K562 (cell line): ENCODE results near the gene CHSY1. TPM values are rescaled to one million over a fixed set of nuclear protein-coding genes. Genes with fewer than 3 reads are reported as not detected.

Experiments
- BCL6 ChIP-seq: fragments of 250-450 bp; sonication (Bioruptor Pico); IDR thresholded peaks from 2 replicates; pipeline ENCODE4 v1.4.0; 2020
- CHD2 ChIP-seq: IDR thresholded peaks from 2 replicates; pipeline ENCODE4 v1.6.1; 2011; ENCODE audit warnings: low read depth, low read length
- CTCF ChIP-seq, 3 experiments: IDR thresholded peaks in 2 of 3; conservative IDR thresholded peaks in 1 of 3; 2 replicates each; pipeline ENCODE4 v1.5.1; 2011 to 2012; ENCODE audit warnings: low read length in 3 of 3, mild to moderate bottlenecking in 3 of 3, control low read depth in 2 of 3, improper control_type of control experiment in 1 of 3, inconsistent platforms in 1 of 3, low read depth in 1 of 3, mixed read lengths in 1 of 3, moderate library complexity in 1 of 3; ENCODE audit not compliant: insufficient read depth in 2 of 3
- HNRNPLL ChIP-seq: fragments of 200-400 bp; formaldehyde crosslinking; IDR thresholded peaks from 2 replicates; pipeline ENCODE4 v1.6.1; 2017; ENCODE audit warnings: low read length, low read depth, mild to moderate bottlenecking; ENCODE audit not compliant: poor library complexity, severe bottlenecking
- KAT7 ChIP-seq: sonication (generic); formaldehyde crosslinking; IDR thresholded peaks from 2 replicates; pipeline ENCODE4 v1.8.0; 2022; ENCODE audit warnings: missing genetic modification reagents, mild to moderate bottlenecking, borderline replicate concordance
- KLF16 ChIP-seq: IDR thresholded peaks from 2 replicates; pipeline ENCODE4 v1.6.1; 2016; ENCODE audit warnings: antibody characterized with exemption
- NFE2L1 ChIP-seq: fragments of 450-650 bp; IDR thresholded peaks from 2 replicates; pipeline ENCODE4 v1.6.1; 2016; ENCODE audit warnings: missing genetic modification characterization, low read depth, mild to moderate bottlenecking, missing compliant biosample characterization, moderate library complexity, borderline replicate concordance
- NFIC ChIP-seq: fragments of 450-650 bp; IDR thresholded peaks from 2 replicates; pipeline ENCODE4 v1.6.1; 2017; ENCODE audit warnings: mild to moderate bottlenecking, inconsistent platforms
- NKRF ChIP-seq: fragments of 450-650 bp; IDR thresholded peaks from 2 replicates; pipeline ENCODE4 v1.6.1; 2016; ENCODE audit warnings: borderline replicate concordance
- NUFIP1 ChIP-seq: fragments of 450-650 bp; IDR thresholded peaks from 2 replicates; pipeline ENCODE4 v1.6.1; 2018; ENCODE audit not compliant: partially characterized antibody
- POLR2G ChIP-seq: fragments of 200-400 bp; formaldehyde crosslinking; IDR thresholded peaks from 2 replicates; pipeline ENCODE4 v1.6.1; 2017; ENCODE audit warnings: low read depth, mild to moderate bottlenecking, antibody characterized with exemption, low read length, moderate library complexity
- RNF219 ChIP-seq: fragments of 250-450 bp; sonication (Bioruptor Pico); IDR thresholded peaks from 2 replicates; pipeline ENCODE4 v1.5.0; 2022; ENCODE audit warnings: mild to moderate bottlenecking
- SPI1 ChIP-seq: IDR thresholded peaks from 2 replicates; pipeline ENCODE4 v1.6.1; 2011; ENCODE audit warnings: low read depth, low read length, control low read depth, borderline replicate concordance
- STAT5B ChIP-seq: fragments of 250-450 bp; sonication (Bioruptor Pico); IDR thresholded peaks from 2 replicates; pipeline ENCODE4 v1.8.0; 2021; ENCODE audit warnings: mild to moderate bottlenecking, inconsistent platforms
- TBP ChIP-seq: optimal IDR thresholded peaks from 2 replicates; pipeline ENCODE3; 2011; ENCODE audit warnings: low read depth, low read length, improper control_type of control experiment
- TCF15 ChIP-seq: fragments of 250-450 bp; sonication (Bioruptor Pico); IDR thresholded peaks from 2 replicates; pipeline ENCODE4 v1.8.0; 2022; ENCODE audit warnings: moderate library complexity, mild to moderate bottlenecking, inconsistent platforms
- XRCC5 ChIP-seq: fragments of 200-400 bp; formaldehyde crosslinking; IDR thresholded peaks from 2 replicates; pipeline ENCODE4 v1.6.1; 2017; ENCODE audit warnings: low read depth, mild to moderate bottlenecking, low read length
- ZBTB2 ChIP-seq: fragments of 450-650 bp; IDR thresholded peaks from 2 replicates; pipeline ENCODE4 v1.6.1; 2016; ENCODE audit warnings: antibody characterized with exemption
- ZNF12 ChIP-seq: sonication (generic); formaldehyde crosslinking; IDR thresholded peaks from 2 replicates; pipeline ENCODE4 v1.4.0; 2020; ENCODE audit warnings: mild to moderate bottlenecking, missing genetic modification reagents
- polyA plus RNA-seq, 8 experiments: library from polyadenylated mRNA; depleted of rRNA in 4 of 8; stranded (reverse) in 5 of 8; unstranded in 3 of 8; fragments of >200 nt; fragmentation: Nextera tagmentation in 2 of 8; fragmentation: Illumina TruSeq in 1 of 8; extraction: Ambion mirVana in 2 of 8; extraction: Trizol in 1 of 8; gene quantifications; 2 replicates each; pipeline versions ENCODE4 v1.2.1 to v1.2.3, GENCODE V29; 2011 to 2014; ENCODE audit warnings: inconsistent platforms in 1 of 8, missing spikeins in 1 of 8
- total RNA-seq, 7 experiments: library from RNA; depleted of rRNA in 6 of 7; stranded (reverse); fragments of >200 nt in 6 of 7; fragmentation: Illumina TruSeq in 2 of 7; extraction: Trizol in 2 of 7; gene quantifications; 2 replicates each; pipeline versions ENCODE4 v1.2.1 to v1.2.3, GENCODE V29; 2011 to 2021; ENCODE audit warnings: low replicate concordance in 1 of 7

CHSY1 gene
- total and polyA plus RNA-seq, 9 of the 15 experiments (the other 6 are each of a cell fraction or from before 2014, with no cell fraction given): 7.0 to 16.4 (median 13.4) TPM

- TF ChIP-seq NKRF (no peak), ZBTB2 (no peak), HNRNPLL (no peak), KLF16 (0 out of 2 replicates have a peak, but pooled peaks have one; percentile 38), SPI1 (no peak), CHD2 (no peak), NFIC (0 out of 2 replicates have a peak, but pooled peaks have one; percentile 5), TCF15 (CRISPR knock-in tag) (no peak), XRCC5 (no peak), ZNF12 (CRISPR knock-in tag) (no peak), NFE2L1 (tag) (no peak), KAT7 (no peak), TBP (no peak), RNF219 (no peak), NUFIP1 (no peak), CTCF (IDR thresholded peaks at IDR 0.05 in 2 of 3, conservative IDR thresholded peaks at IDR 0.05 in 1 of 3; ENCODE audit: insufficient read depth in 2 of 3, low read depth in 1 of 3, low read length in 3 of 3) (peak; percentile 66 to 79 (median 67)), STAT5B (CRISPR knock-in tag) (no peak), POLR2G (0 out of 2 replicates have a peak, but pooled peaks have one; percentile 16), BCL6 (CRISPR knock-in tag) (no peak)
Measured at GRCh38 chr15:101269479-101270223, 17.8 kb upstream of the CHSY1 start (continued).
